ENCODE results near the gene CMBL.

DNA sequence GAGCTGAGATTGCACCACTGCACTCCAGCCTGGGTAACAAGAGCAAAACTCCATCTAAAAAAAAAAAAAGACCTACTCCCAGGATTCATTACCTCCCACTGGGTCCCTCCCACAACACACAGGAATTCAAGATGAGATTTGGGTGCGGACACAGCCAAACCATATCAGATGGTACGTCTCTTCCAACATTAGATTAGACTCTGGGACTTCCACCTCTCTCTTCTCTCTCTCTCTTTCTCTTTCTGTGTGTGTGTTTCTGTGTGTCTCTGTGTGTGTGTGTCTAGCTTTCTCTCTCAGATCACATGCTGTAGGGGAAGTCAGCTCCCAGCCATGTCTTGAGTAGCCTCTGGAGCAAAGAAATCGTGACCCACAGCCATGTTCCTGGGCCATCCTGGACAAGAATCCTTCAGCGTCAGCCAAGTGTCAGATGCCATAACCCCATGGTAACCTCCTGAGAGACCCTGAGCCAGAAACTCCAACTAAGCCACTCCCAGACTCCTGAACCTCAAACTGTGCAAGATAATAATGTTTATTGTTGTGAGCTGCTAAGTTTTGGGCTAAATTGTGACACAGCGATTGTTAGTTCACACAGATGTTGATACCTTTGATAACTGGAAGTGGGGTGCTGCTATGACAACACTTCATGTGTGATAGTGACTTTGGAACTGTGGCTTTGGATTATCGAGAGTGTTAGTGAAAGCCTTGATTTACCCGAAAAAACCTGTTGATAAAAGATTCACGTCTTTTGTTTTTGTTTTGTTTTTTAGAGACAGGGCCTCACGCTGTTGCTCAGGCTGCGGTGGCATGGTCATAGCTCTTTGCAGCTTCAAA is 4.1 kb upstream of the CMBL start:
- TF ChIP-seq CTCF (IDR thresholded peaks at IDR 0.05; ENCODE audit: low read depth, low read length, poor library complexity, severe bottlenecking) (no peak), EZH2phosphoT487 (IDR thresholded peaks at IDR 0.05; ENCODE audit: borderline replicate concordance, low read length) (no peak)

Data from DOHH2 (cell line).